GM19099 (cell line): ENCODE measurements around the gene LEFTY2.

ENCODE experiments used
- POLR2A ChIP-seq: IDR thresholded peaks from 3 replicates; pipeline ENCODE4 v1.6.1; 2011; ENCODE audit warnings: low read depth; ENCODE audit not compliant: insufficient read length; ENCODE audit errors: extremely low read depth

Gene LEFTY2

GRCh38 chr1:225917101-225917500 is 23.9 kb downstream of the LEFTY2 start:
- TF ChIP-seq POLR2A: no peak

- TF ChIP-seq POLR2A: no peak
Observed at GRCh38 chr1:225915538-225915991, 25.5 kb downstream of the LEFTY2 start.

- no peak for TF ChIP-seq POLR2A
Observed at GRCh38 chr1:225914947-225915346, 26.1 kb downstream of the LEFTY2 start.

GRCh38 chr1:225914391-225914790 is 26.6 kb downstream of the LEFTY2 start:
- no peak for TF ChIP-seq POLR2A

- no peak for TF ChIP-seq POLR2A
Observed at GRCh38 chr1:225911191-225912130, 29.6 kb downstream of the LEFTY2 start.

GRCh38 chr1:225909477-225909876 is 31.5 kb downstream of the LEFTY2 start:
- no peak for TF ChIP-seq POLR2A

- TF ChIP-seq POLR2A: no peak
Observed at GRCh38 chr1:225908773-225909172, 32.2 kb downstream of the LEFTY2 start.

- TF ChIP-seq POLR2A: no peak
Observed at GRCh38 chr1:225908013-225908640, 32.9 kb downstream of the LEFTY2 start.

GRCh38 chr1:225907341-225907740 is 33.7 kb downstream of the LEFTY2 start:
- TF ChIP-seq POLR2A: no peak

GRCh38 chr1:225906467-225906866 is 34.6 kb downstream of the LEFTY2 start:
- TF ChIP-seq POLR2A: no peak

- no peak for TF ChIP-seq POLR2A
Observed at GRCh38 chr1:225903623-225904022, 37.4 kb downstream of the LEFTY2 start.

GRCh38 chr1:225899044-225899925 is 41.7 kb downstream of the LEFTY2 start:
- TF ChIP-seq POLR2A: no peak

- TF ChIP-seq POLR2A: no peak
Observed at GRCh38 chr1:225897595-225898514, 43.2 kb downstream of the LEFTY2 start.
